A673 (cell line): ENCODE results near the gene CBX7.

ENCODE experiments used
- EZH2 ChIP-seq: fragments of 200-600 bp; sonication (generic); IDR thresholded peaks from 2 replicates; pipeline ENCODE4 v1.6.1; 2017; ENCODE audit warnings: borderline replicate concordance, low read depth, mild to moderate bottlenecking, mixed read lengths, antibody characterized with exemption, low read length; ENCODE audit not compliant: poor library complexity, severe bottlenecking
- TF ChIP-seq, protein P1 (sequence below): fragments of 300-800, 200-600 bp; sonication (generic); conservative IDR thresholded peaks from 2 replicates; pipeline ENCODE4 v1.5.1; 2017; ENCODE audit warnings: low read depth, mild to moderate bottlenecking, antibody characterized with exemption, low read length, moderate library complexity, mixed read lengths

DNA sequence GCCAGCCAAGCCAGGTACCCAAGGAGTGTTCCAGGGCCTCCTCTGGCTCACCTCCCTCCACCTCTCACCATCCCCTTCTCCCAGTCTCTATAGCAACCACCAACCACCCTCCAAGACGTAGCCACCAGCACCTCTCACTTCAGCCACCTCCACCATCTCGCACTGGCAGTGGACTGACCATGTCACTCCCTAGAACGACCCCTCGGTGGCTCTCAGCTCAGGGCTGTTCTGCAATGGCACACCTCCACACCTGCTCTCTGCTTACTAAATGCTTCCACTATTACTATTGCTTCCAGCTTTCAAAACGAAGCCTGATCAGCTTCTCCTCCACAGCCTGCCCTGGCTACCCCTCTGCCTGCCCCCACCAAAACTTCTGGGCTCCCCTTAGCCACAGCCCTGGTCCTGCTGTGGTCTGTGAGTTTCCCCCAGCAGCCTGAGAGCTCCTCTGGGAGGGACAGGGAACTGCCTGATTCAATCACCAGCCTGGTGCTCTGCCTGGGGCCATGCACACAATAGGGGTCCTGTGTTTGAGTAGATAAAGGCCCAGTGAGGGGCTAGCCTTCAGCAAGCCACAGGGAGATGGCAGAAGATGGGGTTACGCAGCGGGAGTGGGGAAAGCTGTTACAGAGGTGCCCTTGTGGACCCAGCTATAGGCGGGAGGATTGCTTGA lies 17.5 kb upstream of the CBX7 start:
- TF ChIP-seq, protein P1, sequence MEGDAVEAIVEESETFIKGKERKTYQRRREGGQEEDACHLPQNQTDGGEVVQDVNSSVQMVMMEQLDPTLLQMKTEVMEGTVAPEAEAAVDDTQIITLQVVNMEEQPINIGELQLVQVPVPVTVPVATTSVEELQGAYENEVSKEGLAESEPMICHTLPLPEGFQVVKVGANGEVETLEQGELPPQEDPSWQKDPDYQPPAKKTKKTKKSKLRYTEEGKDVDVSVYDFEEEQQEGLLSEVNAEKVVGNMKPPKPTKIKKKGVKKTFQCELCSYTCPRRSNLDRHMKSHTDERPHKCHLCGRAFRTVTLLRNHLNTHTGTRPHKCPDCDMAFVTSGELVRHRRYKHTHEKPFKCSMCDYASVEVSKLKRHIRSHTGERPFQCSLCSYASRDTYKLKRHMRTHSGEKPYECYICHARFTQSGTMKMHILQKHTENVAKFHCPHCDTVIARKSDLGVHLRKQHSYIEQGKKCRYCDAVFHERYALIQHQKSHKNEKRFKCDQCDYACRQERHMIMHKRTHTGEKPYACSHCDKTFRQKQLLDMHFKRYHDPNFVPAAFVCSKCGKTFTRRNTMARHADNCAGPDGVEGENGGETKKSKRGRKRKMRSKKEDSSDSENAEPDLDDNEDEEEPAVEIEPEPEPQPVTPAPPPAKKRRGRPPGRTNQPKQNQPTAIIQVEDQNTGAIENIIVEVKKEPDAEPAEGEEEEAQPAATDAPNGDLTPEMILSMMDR = no peak
- no peak for TF ChIP-seq EZH2
